ENCODE results near the gene DDIAS.
"Not testable (repeated sequence)": the region's sequence is repeated elsewhere in the genome, so short reads cannot be mapped to it uniquely, and the experiment has no call there.

DDIAS gene

DNA sequence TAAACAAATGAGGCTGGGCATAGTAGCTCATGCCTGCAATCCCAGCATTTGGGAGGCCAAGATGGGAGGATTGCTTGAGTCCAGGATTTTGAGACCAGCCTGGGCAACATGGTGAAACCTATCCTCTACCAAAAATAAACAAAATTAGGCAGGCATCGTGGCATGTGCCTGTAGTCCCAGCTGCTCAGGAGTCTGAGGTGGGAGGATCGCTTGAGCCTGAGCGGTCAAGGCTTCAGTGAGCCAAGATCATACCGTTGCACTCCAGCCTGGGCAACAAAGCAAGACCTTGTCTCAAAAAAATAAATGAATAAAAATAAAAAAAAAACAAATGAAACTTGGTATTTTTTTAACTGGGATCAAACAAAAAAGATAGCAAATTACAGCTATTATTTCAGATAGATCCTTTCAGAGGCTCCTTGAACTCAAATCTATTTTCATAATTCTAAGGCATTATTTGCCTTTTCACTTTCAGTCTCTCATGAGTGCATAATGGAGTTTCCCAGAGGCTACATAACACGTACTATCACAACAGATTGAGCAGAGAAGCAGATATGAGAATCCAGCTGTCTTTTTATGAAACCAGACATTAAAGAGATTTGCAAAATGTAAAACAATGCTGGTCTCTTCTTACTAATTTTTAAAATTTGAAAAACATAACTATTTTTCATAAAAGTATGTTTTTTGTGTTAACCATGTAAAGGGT lies 23.1 kb downstream of the DDIAS start:
- no peak for DNase-seq (ENCODE audit: low read depth in 3 of 3)

GRCh38 chr11:82927264-82927880 lies 25.8 kb downstream of the DDIAS start:
- peak in 1 of 3 experiments; percentile 20 for DNase-seq (ENCODE audit: low read depth in 3 of 3)

- no peak for DNase-seq (ENCODE audit: low read depth in 3 of 3)
Measured at GRCh38 chr11:82929121-82929520, 27.6 kb downstream of the DDIAS start.

GRCh38 chr11:82930229-82930628 lies 28.7 kb downstream of the DDIAS start:
- no peak for DNase-seq (ENCODE audit: low read depth in 3 of 3)

GRCh38 chr11:82930734-82931133 lies 29.2 kb downstream of the DDIAS start:
- no peak for DNase-seq (ENCODE audit: low read depth in 3 of 3)

GRCh38 chr11:82932564-82932963 lies 31.0 kb downstream of the DDIAS start:
- no peak for DNase-seq (ENCODE audit: low read depth in 3 of 3)

DNA sequence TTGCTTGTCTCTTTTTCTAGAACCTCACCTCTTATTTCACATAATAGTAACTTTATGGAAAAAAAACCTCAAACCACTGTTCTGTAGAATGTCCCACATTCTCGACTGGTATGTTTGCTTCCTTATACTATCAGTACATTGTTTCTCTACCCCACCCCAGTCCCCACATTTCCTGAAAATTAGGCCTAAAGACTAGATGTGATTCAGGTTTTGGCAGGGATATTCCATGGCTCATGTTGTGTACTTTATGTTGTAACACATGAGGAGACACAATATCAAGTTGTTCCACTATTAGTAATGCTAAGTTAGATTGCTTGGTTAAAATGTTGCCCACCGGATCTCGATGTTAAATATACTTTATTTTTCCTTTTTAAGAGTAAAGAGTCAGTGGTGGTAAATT lies 34.7 kb downstream of the DDIAS start:
- DNase-seq (ENCODE audit: low read depth in 3 of 3): no peak

- DNase-seq (ENCODE audit: low read depth in 3 of 3): no peak
Measured at GRCh38 chr11:82937554-82937953, 36.0 kb downstream of the DDIAS start.

DNA sequence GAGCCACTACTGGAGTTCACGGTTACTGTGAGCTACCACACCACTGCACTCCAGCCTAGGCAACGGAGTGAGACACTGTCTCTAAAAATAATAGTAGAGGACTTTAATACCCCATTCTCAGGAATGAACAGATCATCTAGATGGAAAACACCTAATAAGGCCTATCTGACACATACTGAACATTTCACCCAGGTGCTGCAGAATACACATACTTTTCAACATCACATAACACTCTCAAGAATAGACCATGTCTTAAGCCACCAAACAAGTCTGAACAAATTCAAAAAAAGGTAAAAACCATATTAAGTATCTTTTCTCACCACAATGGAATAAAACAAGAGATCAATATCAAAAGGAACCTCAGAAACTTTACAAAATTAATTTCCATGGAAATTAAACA lies 37.9 kb downstream of the DDIAS start:
- DNase-seq (ENCODE audit: low read depth in 3 of 3): no peak

- no peak for DNase-seq (ENCODE audit: low read depth in 3 of 3)
Measured at GRCh38 chr11:82942376-82942775, 40.8 kb downstream of the DDIAS start.

- not testable (repeated sequence) for DNase-seq (ENCODE audit: low read depth in 3 of 3)
Measured at GRCh38 chr11:82943430-82943829, 41.9 kb downstream of the DDIAS start.

- DNase-seq (ENCODE audit: low read depth in 3 of 3): no peak
Measured at GRCh38 chr11:82944198-82944597, 42.7 kb downstream of the DDIAS start.

DNA sequence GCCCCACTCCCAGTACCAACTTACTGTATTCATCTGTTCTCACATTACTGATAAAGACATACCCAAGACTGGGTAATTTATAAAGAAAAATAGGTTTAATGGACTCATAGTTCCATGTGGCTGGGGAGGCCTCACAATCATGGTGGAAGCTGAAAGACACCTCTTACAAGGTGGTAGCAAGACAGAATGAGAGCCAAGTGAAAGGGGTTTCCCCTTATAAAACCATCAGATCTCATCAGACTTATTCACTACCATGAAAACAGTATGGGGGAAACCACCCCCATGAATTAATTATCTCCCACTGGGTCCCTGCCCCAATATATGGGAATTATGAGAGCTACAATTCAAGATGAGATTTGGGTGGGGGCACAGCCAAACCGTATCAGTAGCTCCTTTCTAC lies 43.5 kb downstream of the DDIAS start:
- DNase-seq (ENCODE audit: low read depth in 3 of 3): not testable (repeated sequence)

GRCh38 chr11:82945682-82946081 lies 44.1 kb downstream of the DDIAS start:
- no peak for DNase-seq (ENCODE audit: low read depth in 3 of 3)

DNA sequence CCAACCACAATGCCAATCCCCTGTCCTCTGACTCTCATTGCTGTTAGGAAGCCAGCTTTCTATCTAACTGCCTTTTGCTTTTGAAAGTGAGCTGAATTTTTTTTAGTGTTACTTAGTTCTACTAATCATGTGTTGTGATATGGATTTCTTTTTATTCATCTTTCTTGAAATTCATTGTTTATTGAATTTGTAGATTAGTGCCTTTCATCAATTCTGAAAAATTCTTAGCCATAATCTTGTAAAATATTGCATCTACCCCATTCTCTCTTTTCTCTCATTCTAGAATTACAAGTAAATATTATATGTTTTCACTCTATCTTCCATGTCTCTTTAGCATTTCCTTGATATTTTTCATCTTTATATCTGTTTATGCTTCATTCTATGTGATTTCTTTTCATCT lies 47.8 kb downstream of the DDIAS start:
- DNase-seq (ENCODE audit: low read depth in 3 of 3): no peak

GRCh38 chr11:82950502-82950901 lies 49.0 kb downstream of the DDIAS start:
- not testable (repeated sequence) for DNase-seq (ENCODE audit: low read depth in 3 of 3)

DNA sequence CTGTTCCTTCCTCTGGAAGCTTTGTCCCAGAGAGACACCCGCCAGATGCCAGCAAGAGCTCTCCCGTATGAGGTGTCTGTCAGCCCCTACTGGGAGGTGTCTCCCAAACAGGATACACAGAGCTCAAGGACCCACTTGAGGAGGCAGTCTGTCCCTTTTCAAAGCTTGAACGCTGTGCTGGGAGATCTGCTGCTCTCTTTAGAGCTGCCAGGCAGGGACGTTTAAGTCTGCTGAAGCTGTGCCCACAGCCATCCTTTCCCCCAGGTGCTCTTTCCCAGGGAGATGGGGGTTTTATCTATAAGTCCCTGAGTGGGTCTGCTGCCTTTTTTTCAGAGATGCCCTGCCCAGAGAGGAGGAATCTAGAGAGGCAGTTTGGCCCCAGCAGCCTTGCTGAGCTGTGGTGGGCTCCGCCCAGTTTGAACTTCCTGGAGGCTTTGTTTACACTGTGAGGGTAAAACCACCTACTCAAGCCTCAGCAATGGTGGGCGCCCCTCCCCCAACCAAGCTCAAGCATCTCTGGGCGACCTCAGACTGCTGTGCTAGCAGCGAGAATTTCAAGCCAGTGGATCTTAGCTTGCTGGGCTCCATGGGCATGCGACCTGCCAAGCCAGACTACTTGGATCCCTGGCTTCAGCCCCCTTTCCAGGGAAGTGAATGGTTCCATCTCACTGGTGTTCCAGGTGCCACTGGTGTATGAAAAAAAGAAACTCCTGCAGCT lies 54.4 kb downstream of the DDIAS start:
- DNase-seq (ENCODE audit: low read depth in 3 of 3): peak in 2 of 3 experiments; percentile 19 to 32

DNA sequence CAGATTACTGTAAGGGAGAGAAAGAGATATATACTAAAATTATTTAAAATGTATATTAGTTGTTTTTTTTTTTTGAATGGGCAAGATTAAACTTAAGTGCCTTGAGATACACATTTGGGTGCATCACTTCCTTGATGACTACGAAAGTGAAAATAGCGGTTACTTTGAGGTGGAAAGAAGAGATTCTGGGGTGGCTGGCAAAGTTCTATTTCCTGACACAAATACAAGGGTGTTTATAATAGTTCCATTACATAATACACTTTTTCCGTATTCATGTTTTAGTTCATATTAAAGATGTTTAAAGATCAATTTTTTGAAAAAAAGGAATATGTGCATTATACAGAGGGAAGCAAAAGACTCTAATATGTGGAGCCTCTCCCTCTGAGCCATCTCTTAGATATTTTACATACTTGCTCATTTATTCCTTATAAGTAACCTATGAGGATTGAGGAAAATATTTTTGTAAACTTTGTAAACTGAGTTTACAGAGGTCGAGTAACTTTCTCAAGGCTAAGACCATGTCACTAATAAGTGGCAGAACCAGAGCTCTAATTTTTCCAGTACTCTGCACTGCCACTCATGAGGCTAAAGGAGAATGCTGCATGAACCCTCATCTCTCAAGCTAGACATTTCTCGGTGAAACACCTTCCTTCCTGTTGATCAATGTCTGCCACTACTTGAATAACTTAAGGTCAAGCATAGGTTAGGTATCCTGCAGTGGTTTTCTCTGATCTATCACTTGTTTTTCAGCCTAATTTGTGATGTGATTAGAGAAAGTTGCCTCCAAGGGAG lies 58.6 kb downstream of the DDIAS start:
- no peak for DNase-seq (ENCODE audit: low read depth in 3 of 3)

DNA sequence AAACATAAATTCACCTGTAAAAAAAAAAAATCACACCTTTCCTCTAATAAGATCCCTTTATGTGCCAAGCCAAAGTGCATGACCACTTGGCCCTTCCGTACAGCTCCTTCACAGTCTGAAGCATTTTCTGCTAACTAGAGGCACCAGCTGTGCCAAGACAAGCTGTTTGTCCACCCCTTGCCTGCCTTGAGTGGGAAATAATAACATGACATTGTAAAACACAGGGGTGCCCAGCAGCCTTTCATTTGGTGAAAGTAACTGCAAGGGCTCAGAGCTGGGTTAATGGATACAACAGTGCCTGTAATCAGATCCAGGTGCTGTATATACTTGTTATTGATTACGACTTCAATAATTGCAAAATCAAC lies 59.2 kb downstream of the DDIAS start:
- no peak for DNase-seq (ENCODE audit: low read depth in 3 of 3)

DNA sequence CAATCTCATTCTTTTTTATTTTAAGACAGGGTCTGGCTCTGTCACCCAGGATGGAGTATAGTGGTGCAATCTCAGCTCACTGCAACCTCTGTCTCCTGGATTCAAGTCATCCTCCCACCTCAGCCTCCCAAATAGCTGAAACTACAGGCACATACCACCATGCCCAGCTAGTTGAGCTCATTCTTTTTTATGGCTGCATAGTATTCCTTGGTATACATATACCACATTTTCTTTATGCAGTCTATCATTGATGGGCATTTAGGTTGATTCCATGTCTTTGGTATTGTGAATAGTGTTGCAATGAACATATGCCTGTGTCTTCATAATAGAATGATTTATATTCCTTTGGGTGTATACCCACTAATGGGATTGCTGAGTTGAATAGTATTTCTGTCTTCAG lies 60.5 kb downstream of the DDIAS start:
- not testable (repeated sequence) for DNase-seq (ENCODE audit: low read depth in 3 of 3)

DNA sequence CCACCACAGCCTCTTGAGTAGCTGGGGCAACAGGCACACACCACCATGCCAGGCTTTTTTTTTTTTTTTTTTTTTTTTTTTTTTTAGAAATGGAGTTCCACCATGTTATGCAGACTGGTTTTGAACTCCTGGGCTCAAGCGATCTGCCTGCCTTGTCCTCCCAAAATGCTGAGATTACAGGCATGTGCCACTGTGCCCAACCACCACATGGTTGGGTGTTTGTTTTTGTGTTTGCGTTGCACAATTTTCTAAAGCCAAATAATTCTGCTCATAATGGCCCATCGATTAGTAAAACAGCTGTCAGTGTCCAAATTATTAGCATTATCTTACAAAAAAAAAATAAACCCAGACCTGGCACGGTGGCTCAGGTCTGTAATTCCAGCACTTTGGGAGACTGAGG lies 65.8 kb downstream of the DDIAS start:
- no peak for DNase-seq (ENCODE audit: low read depth in 3 of 3)

DNA sequence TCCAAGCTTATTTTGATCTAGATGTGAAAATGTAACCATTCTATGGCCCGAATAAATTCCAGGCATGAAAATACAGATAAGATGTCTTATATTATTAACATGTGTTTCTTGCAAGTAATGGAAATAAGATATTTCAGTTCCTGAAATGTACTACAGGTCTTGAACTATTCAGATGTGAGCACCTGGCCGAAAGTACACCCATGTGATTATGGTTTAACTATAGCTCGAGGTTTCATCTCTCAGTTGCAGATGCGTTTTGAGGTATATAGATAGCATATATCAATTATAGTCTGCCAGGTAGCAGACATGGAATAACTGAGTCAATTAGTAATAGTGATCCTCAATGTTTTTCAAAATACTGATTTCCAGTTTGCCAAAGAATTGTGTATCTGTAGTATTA lies 68.3 kb downstream of the DDIAS start:
- no peak for DNase-seq (ENCODE audit: low read depth in 3 of 3)
